HepG2 (cell line): ENCODE measurements around the gene TMCC1. TPM values are rescaled to one million over a fixed set of nuclear protein-coding genes. Genes with fewer than 3 reads are reported as not detected.

Experiments
- DBP ChIP-seq: sonication (generic); formaldehyde crosslinking; IDR thresholded peaks from 2 replicates; pipeline ENCODE4 v1.4.0; 2020; ENCODE audit warnings: missing genetic modification reagents; ENCODE audit errors: not compliant biosample characterization
- FOXJ3 ChIP-seq: sonication (generic); formaldehyde crosslinking; IDR thresholded peaks from 2 replicates; pipeline ENCODE4 v1.4.0; 2020; ENCODE audit warnings: missing genetic modification reagents, mild to moderate bottlenecking, borderline replicate concordance
- HDAC6 ChIP-seq: fragments of 200-600 bp; sonication (generic); IDR thresholded peaks from 2 replicates; pipeline ENCODE4 v1.7.0; 2017; ENCODE audit warnings: mild to moderate bottlenecking, antibody characterized with exemption, low read length, low read depth
- KDM2A ChIP-seq: sonication (generic); formaldehyde crosslinking; IDR thresholded peaks from 2 replicates; pipeline ENCODE4 v1.4.0; 2020; ENCODE audit warnings: low read depth, missing genetic modification reagents, borderline replicate concordance
- RXRB ChIP-seq: IDR thresholded peaks from 2 replicates; pipeline ENCODE4 v1.6.1; 2016; ENCODE audit warnings: borderline replicate concordance, missing genetic modification reagents, missing compliant biosample characterization
- YEATS2 ChIP-seq: sonication (generic); formaldehyde crosslinking; IDR thresholded peaks from 2 replicates; pipeline ENCODE4 v1.4.0; 2020; ENCODE audit warnings: missing genetic modification reagents, borderline replicate concordance
- ZNF446 ChIP-seq: sonication (generic); formaldehyde crosslinking; IDR thresholded peaks from 2 replicates; pipeline ENCODE4 v1.5.0; 2020; ENCODE audit warnings: mild to moderate bottlenecking, missing genetic modification reagents
- ZNF7 ChIP-seq: IDR thresholded peaks from 2 replicates; pipeline ENCODE4 v1.6.1; 2016; ENCODE audit warnings: missing biosample characterization, missing genetic modification reagents
- ZSCAN5A ChIP-seq: sonication (generic); formaldehyde crosslinking; IDR thresholded peaks from 2 replicates; pipeline ENCODE4 v1.8.0; 2022; ENCODE audit warnings: mild to moderate bottlenecking, missing genetic modification reagents, borderline replicate concordance
- polyA plus RNA-seq, 8 experiments: library from polyadenylated mRNA; depleted of rRNA in 3 of 8; stranded (reverse) in 7 of 8; unstranded in 1 of 8; fragments of >200 nt; fragmentation: Illumina TruSeq in 4 of 8; extraction: Trizol in 4 of 8; gene quantifications; 2 replicates each; pipeline versions ENCODE4 v1.2.1 to v1.2.3, GENCODE V29; 2011 to 2016; ENCODE audit warnings: low read depth in 4 of 8, missing spikeins in 1 of 8, mixed read lengths in 1 of 8; ENCODE audit not compliant: insufficient read depth in 1 of 8
- total RNA-seq, 5 experiments: library from RNA; depleted of rRNA; stranded (reverse); fragments of >200 nt; fragmentation: Illumina TruSeq; extraction: Trizol; gene quantifications; 2 replicates each; pipeline ENCODE4 v1.2.3, GENCODE V29; 2016; ENCODE audit warnings: low read depth in 1 of 5
- TF ChIP-seq, protein P1 (sequence below): sonication (generic); formaldehyde crosslinking; IDR thresholded peaks from 2 replicates; pipeline ENCODE4 v1.5.0; 2020; ENCODE audit warnings: mild to moderate bottlenecking, missing genetic modification reagents, borderline replicate concordance
- TF ChIP-seq, protein P2 (sequence below): sonication (generic); formaldehyde crosslinking; IDR thresholded peaks from 2 replicates; pipeline ENCODE4 v1.4.0; 2020; ENCODE audit warnings: missing genetic modification reagents
- TF ChIP-seq, protein P3 (sequence below): sonication (generic); formaldehyde crosslinking; IDR thresholded peaks from 2 replicates; pipeline ENCODE4 v1.4.0; 2020; ENCODE audit warnings: mild to moderate bottlenecking, missing genetic modification reagents
- TF ChIP-seq, protein P4 (sequence below): sonication (generic); formaldehyde crosslinking; conservative IDR thresholded peaks from 2 replicates; pipeline ENCODE4 v1.4.0; 2020; ENCODE audit warnings: missing genetic modification reagents

Gene TMCC1
- total and polyA plus RNA-seq, 2 of the 13 experiments (the other 11 are each of a cell fraction or from before 2014, with no cell fraction given), result 12.1 to 264 TPM

DNA sequence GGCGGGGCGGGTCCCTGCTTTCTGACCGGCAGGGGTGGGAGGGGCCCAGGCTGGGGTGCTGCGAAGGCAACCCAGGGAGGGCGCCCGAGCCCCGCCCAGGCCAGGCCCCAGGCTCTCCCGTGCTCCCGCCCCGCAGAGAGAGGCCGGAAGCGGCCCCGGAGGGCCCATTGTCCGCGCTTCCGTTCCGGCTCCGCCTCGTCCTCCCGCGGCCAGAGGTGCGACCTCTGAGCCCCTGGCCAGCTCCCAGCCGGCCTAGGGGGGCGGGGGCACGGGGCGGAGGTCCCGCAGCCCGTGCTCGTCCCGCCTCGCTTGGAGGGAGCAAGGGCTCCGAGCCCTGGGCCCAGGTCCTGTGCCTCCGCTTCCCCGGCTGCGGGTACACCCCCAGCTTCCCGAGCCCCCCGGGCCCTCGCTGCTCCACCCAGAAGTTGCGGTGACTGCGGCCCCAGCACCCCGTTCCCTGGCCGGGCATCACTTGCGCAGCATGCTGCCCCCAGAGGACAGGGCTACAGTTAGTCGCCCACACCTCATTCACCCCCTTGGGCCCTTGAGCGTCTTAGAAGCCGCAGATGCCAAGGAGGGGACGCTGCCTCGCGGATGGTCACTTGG, 266.7 kb downstream of the TMCC1 start (continued):
- TF ChIP-seq, protein P1, sequence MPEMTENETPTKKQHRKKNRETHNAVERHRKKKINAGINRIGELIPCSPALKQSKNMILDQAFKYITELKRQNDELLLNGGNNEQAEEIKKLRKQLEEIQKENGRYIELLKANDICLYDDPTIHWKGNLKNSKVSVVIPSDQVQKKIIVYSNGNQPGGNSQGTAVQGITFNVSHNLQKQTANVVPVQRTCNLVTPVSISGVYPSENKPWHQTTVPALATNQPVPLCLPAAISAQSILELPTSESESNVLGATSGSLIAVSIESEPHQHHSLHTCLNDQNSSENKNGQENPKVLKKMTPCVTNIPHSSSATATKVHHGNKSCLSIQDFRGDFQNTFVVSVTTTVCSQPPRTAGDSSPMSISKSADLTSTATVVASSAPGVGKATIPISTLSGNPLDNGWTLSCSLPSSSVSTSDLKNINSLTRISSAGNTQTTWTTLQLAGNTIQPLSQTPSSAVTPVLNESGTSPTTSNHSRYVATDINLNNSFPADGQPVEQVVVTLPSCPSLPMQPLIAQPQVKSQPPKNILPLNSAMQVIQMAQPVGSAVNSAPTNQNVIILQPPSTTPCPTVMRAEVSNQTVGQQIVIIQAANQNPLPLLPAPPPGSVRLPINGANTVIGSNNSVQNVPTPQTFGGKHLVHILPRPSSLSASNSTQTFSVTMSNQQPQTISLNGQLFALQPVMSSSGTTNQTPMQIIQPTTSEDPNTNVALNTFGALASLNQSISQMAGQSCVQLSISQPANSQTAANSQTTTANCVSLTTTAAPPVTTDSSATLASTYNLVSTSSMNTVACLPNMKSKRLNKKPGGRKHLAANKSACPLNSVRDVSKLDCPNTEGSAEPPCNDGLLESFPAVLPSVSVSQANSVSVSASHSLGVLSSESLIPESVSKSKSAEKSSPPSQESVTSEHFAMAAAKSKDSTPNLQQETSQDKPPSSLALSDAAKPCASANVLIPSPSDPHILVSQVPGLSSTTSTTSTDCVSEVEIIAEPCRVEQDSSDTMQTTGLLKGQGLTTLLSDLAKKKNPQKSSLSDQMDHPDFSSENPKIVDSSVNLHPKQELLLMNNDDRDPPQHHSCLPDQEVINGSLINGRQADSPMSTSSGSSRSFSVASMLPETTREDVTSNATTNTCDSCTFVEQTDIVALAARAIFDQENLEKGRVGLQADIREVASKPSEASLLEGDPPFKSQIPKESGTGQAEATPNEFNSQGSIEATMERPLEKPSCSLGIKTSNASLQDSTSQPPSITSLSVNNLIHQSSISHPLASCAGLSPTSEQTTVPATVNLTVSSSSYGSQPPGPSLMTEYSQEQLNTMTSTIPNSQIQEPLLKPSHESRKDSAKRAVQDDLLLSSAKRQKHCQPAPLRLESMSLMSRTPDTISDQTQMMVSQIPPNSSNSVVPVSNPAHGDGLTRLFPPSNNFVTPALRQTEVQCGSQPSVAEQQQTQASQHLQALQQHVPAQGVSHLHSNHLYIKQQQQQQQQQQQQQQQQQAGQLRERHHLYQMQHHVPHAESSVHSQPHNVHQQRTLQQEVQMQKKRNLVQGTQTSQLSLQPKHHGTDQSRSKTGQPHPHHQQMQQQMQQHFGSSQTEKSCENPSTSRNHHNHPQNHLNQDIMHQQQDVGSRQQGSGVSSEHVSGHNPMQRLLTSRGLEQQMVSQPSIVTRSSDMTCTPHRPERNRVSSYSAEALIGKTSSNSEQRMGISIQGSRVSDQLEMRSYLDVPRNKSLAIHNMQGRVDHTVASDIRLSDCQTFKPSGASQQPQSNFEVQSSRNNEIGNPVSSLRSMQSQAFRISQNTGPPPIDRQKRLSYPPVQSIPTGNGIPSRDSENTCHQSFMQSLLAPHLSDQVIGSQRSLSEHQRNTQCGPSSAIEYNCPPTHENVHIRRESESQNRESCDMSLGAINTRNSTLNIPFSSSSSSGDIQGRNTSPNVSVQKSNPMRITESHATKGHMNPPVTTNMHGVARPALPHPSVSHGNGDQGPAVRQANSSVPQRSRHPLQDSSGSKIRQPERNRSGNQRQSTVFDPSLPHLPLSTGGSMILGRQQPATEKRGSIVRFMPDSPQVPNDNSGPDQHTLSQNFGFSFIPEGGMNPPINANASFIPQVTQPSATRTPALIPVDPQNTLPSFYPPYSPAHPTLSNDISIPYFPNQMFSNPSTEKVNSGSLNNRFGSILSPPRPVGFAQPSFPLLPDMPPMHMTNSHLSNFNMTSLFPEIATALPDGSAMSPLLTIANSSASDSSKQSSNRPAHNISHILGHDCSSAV (CRISPR knock-in tag), result 0 out of 2 replicates have a peak, but pooled peaks have one; percentile 41
- TF ChIP-seq HDAC6 (no peak), ZSCAN5A (peak; percentile 30; the same call in 1 of the 2 replicates), YEATS2 (CRISPR knock-in tag) (peak; percentile 84), DBP (CRISPR knock-in tag) (no peak), FOXJ3 (no peak; the same call in 1 of the 2 replicates), KDM2A (CRISPR knock-in tag) (peak; percentile 87), RXRB (CRISPR knock-in tag) (peak; percentile 69; the same call in 1 of the 2 replicates), ZNF7 (CRISPR knock-in tag) (no peak), ZNF446 (CRISPR knock-in tag) (peak; percentile 21)
- TF ChIP-seq, protein P2, sequence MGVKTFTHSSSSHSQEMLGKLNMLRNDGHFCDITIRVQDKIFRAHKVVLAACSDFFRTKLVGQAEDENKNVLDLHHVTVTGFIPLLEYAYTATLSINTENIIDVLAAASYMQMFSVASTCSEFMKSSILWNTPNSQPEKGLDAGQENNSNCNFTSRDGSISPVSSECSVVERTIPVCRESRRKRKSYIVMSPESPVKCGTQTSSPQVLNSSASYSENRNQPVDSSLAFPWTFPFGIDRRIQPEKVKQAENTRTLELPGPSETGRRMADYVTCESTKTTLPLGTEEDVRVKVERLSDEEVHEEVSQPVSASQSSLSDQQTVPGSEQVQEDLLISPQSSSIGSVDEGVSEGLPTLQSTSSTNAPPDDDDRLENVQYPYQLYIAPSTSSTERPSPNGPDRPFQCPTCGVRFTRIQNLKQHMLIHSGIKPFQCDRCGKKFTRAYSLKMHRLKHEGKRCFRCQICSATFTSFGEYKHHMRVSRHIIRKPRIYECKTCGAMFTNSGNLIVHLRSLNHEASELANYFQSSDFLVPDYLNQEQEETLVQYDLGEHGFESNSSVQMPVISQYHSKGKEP, result no peak
- TF ChIP-seq, protein P3, sequence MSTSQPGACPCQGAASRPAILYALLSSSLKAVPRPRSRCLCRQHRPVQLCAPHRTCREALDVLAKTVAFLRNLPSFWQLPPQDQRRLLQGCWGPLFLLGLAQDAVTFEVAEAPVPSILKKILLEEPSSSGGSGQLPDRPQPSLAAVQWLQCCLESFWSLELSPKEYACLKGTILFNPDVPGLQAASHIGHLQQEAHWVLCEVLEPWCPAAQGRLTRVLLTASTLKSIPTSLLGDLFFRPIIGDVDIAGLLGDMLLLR (CRISPR knock-in tag), result 0 out of 2 replicates have a peak, but pooled peaks have one; percentile 18
- TF ChIP-seq, protein P4, sequence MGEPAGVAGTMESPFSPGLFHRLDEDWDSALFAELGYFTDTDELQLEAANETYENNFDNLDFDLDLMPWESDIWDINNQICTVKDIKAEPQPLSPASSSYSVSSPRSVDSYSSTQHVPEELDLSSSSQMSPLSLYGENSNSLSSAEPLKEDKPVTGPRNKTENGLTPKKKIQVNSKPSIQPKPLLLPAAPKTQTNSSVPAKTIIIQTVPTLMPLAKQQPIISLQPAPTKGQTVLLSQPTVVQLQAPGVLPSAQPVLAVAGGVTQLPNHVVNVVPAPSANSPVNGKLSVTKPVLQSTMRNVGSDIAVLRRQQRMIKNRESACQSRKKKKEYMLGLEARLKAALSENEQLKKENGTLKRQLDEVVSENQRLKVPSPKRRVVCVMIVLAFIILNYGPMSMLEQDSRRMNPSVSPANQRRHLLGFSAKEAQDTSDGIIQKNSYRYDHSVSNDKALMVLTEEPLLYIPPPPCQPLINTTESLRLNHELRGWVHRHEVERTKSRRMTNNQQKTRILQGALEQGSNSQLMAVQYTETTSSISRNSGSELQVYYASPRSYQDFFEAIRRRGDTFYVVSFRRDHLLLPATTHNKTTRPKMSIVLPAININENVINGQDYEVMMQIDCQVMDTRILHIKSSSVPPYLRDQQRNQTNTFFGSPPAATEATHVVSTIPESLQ, result peak; percentile 77; the same call in 1 of the 2 replicates
